ENCODE results near the gene HSP90AA1. TPM values are rescaled to one million over a fixed set of nuclear protein-coding genes. Genes with fewer than 3 reads are reported as not detected.

The HSP90AA1 gene
- total and polyA plus RNA-seq, 2 experiments from 2014 or later, result 1,401 to 2,107 TPM

- H3K4me1 Mint-ChIP-seq, result peaks cover 2% of the 10 kb centered on the region; the same call in 1 of the 3 replicates
- Histone ChIP-seq H3K79me2 (replicated peaks; ENCODE audit: insufficient read depth) (no peaks in the 10 kb centered on the region), H2AFZ (no peak overlapping the region), H3K27ac (ENCODE audit: low read depth) (no peak overlapping the region), H4K20me1 (replicated peaks; ENCODE audit: insufficient read depth) (peaks cover 10% of the 10 kb centered on the region), H3K4me3 (no peak overlapping the region), H3K27me3 (ENCODE audit: insufficient read depth) (no peaks in the 10 kb centered on the region), H3K4me2 (no peak overlapping the region), H3K36me3 (ENCODE audit: insufficient read depth) (peaks cover 49% of the 10 kb centered on the region), H3K9me2 (ENCODE audit: insufficient read depth) (no peaks in the 10 kb centered on the region), H3K4me1 (ENCODE audit: insufficient read depth) (no peaks in the 10 kb centered on the region), H3F3A (replicated peaks; ENCODE audit: low read depth) (0 out of 2 replicates have a peak, but pooled peaks cover 10% of the 10 kb centered on the region)
- peaks cover 81% of the 10 kb centered on the region for H3K36me3 Mint-ChIP-seq (ENCODE audit: low read depth)
- H3K9me3 Mint-ChIP-seq, result no peaks in the 10 kb centered on the region; the same call in 2 of the 3 replicates
- no peak for DNase-seq (ENCODE audit: low spot score)
- no peak overlapping the region for H3K27ac Mint-ChIP-seq
- no peak for ATAC-seq
- peaks cover 11% of the 10 kb centered on the region for H3K27me3 Mint-ChIP-seq (ENCODE audit: insufficient read depth, low read depth, poor library complexity)
- TF ChIP-seq STAT1 (IDR thresholded peaks at IDR 0.05; ENCODE audit: unreplicated experiment), result no peak
- no peak for TF ChIP-seq POLR2AphosphoS5 (IDR thresholded peaks at IDR 0.05; ENCODE audit: low read depth)
- TF ChIP-seq ZNF114 (CRISPR knock-in tag; IDR thresholded peaks at IDR 0.05), result no peak
- no peak for TF ChIP-seq CTCF (conservative IDR thresholded peaks at IDR 0.05; ENCODE audit: low read depth in 2 of 2)
- TF ChIP-seq EZH2phosphoT487 (IDR thresholded peaks at IDR 0.05; ENCODE audit: unreplicated experiment), result no peak
- no peak for TF ChIP-seq REST (IDR thresholded peaks at IDR 0.05; ENCODE audit: unreplicated experiment)
- no peak for TF ChIP-seq NANOG (IDR thresholded peaks at IDR 0.05; ENCODE audit: borderline replicate concordance)
- TF ChIP-seq ZNF462 (CRISPR knock-in tag; IDR thresholded peaks at IDR 0.05), result no peak
- TF ChIP-seq JUNB (IDR thresholded peaks at IDR 0.05; ENCODE audit: unreplicated experiment), result no peak
- TF ChIP-seq EZH2 (IDR thresholded peaks at IDR 0.05; ENCODE audit: low read depth, unreplicated experiment), result no peak
- no peak overlapping the region for H3K4me3 Mint-ChIP-seq
Observed at GRCh38 chr14:102043251-102044025, 43.4 kb downstream of the HSP90AA1 start.

All from GM23338 (cell line).